Mesenchymal stem cell (in vitro differentiated cells and primary cell): ENCODE data around the gene KCNG4.

Source experiments
- DNase-seq: peaks from one replicate; pipeline ENCODE4 v3.0.0-alpha.2; 2013
- H2AFZ ChIP-seq: one replicate; pipeline ENCODE4 v1.6.1; 2013; ENCODE audit warnings: low read depth, mild to moderate bottlenecking, control low read depth, inconsistent platforms, low read length, moderate library complexity
- H2AK5ac ChIP-seq: 2 replicates; pipeline ENCODE4 v1.6.1; 2013; ENCODE audit warnings: low read length, moderate library complexity, mild to moderate bottlenecking, inconsistent platforms; ENCODE audit not compliant: severe bottlenecking
- H2BK120ac ChIP-seq: one replicate; pipeline ENCODE4 v1.6.1; 2013; ENCODE audit warnings: low read depth, mild to moderate bottlenecking, inconsistent platforms, low read length, moderate library complexity
- H2BK12ac ChIP-seq, 2 experiments: one replicate each; pipeline ENCODE4 v1.6.1; 2013; ENCODE audit warnings: inconsistent platforms in 2 of 2, low read length in 2 of 2, mild to moderate bottlenecking in 2 of 2, moderate library complexity in 2 of 2, control low read depth in 1 of 2
- H2BK15ac ChIP-seq: one replicate; pipeline ENCODE4 v1.6.1; 2013; ENCODE audit warnings: mild to moderate bottlenecking, low read depth, inconsistent platforms; ENCODE audit not compliant: poor library complexity, severe bottlenecking
- H2BK5ac ChIP-seq: 2 replicates; pipeline ENCODE4 v1.6.1; 2013; ENCODE audit warnings: low read depth, mild to moderate bottlenecking, low read length, control low read depth, inconsistent platforms; ENCODE audit not compliant: poor library complexity, severe bottlenecking
- H3K14ac ChIP-seq, 2 experiments: one replicate each; pipeline ENCODE4 v1.6.1; 2013; ENCODE audit warnings: inconsistent platforms in 2 of 2, low read length in 2 of 2, control low read depth in 1 of 2, mild to moderate bottlenecking in 1 of 2, moderate library complexity in 1 of 2
- H3K18ac ChIP-seq, 2 experiments: one replicate each; pipeline ENCODE4 v1.6.1; 2013; ENCODE audit warnings: inconsistent platforms in 2 of 2, low read length in 2 of 2, control low read depth in 1 of 2, low read depth in 1 of 2, mild to moderate bottlenecking in 1 of 2
- H3K23ac ChIP-seq, 2 experiments: one replicate each; pipeline ENCODE4 v1.6.1; 2013; ENCODE audit warnings: inconsistent platforms in 2 of 2, low read length in 2 of 2, mild to moderate bottlenecking in 2 of 2, moderate library complexity in 2 of 2, control low read depth in 1 of 2
- H3K27ac ChIP-seq: 2 replicates; pipeline ENCODE4 v1.5.1; 2013; ENCODE audit warnings: mild to moderate bottlenecking, moderate library complexity, low read length, control low read depth, inconsistent platforms; ENCODE audit not compliant: poor library complexity, severe bottlenecking
- H3K27me3 ChIP-seq, 2 experiments: 2 replicates each; pipeline versions ENCODE4 v1.6.1 to v1.7.0; 2013; ENCODE audit warnings: low read length in 2 of 2, mild to moderate bottlenecking in 2 of 2, moderate library complexity in 2 of 2, control low read depth in 1 of 2, inconsistent platforms in 1 of 2; ENCODE audit not compliant: control insufficient read depth in 1 of 2, insufficient read depth in 1 of 2
- H3K36me3 ChIP-seq, 2 experiments: 2 replicates each; pipeline versions ENCODE4 v1.6.1 to v1.7.0; 2013; ENCODE audit warnings: low read length in 2 of 2, control low read depth in 1 of 2, inconsistent platforms in 1 of 2, low read depth in 1 of 2, mild to moderate bottlenecking in 1 of 2; ENCODE audit not compliant: insufficient read depth in 2 of 2, control insufficient read depth in 1 of 2
- H3K4ac ChIP-seq, 2 experiments: one replicate each; pipeline ENCODE4 v1.6.1; 2013; ENCODE audit warnings: inconsistent platforms in 2 of 2, low read length in 2 of 2, mild to moderate bottlenecking in 2 of 2, moderate library complexity in 2 of 2, control low read depth in 1 of 2, low read depth in 1 of 2
- H3K4me1 ChIP-seq: 2 replicates; pipeline ENCODE4 v1.6.1; 2013; ENCODE audit warnings: low read depth, low read length, control low read depth; ENCODE audit not compliant: control insufficient read depth, insufficient read depth
- H3K4me2 ChIP-seq: 2 replicates; pipeline ENCODE4 v1.6.1; 2013; ENCODE audit warnings: low read length, mild to moderate bottlenecking, inconsistent platforms; ENCODE audit not compliant: poor library complexity, severe bottlenecking
- H3K4me3 ChIP-seq, 2 experiments: 2 replicates each; pipeline versions ENCODE4 v1.5.1 to v1.7.0; 2013; ENCODE audit warnings: low read length in 2 of 2, mild to moderate bottlenecking in 2 of 2, control low read depth in 1 of 2, low read depth in 1 of 2; ENCODE audit not compliant: insufficient read depth in 1 of 2
- H3K79me1 ChIP-seq: replicated peaks from 2 replicates; pipeline ENCODE4 v1.6.1; 2013; ENCODE audit warnings: mild to moderate bottlenecking, control low read depth, low read length, inconsistent platforms; ENCODE audit not compliant: poor library complexity, severe bottlenecking
- H3K9ac ChIP-seq: 2 replicates; pipeline ENCODE4 v1.7.0; 2013; ENCODE audit warnings: mild to moderate bottlenecking, low read length, moderate library complexity
- H3K9me3 ChIP-seq: 2 replicates; pipeline ENCODE4 v1.7.0; 2013; ENCODE audit warnings: mild to moderate bottlenecking, low read length; ENCODE audit not compliant: control insufficient read depth
- H4K8ac ChIP-seq: one replicate; pipeline ENCODE4 v1.6.1; 2013; ENCODE audit warnings: inconsistent platforms, mild to moderate bottlenecking, low read length, moderate library complexity
- H4K91ac ChIP-seq: one replicate; pipeline ENCODE4 v1.6.1; 2013; ENCODE audit warnings: mild to moderate bottlenecking, low read length, inconsistent platforms
- WGBS: methylation state at CpG from one replicate; pipeline ENCODE4 v1.1.7; 2013; ENCODE audit warnings: mixed read lengths; 5-methylcytosine and 5-hydroxymethylcytosine counted together

KCNG4 gene

GRCh38 chr16:84181144-84181915 is 58.5 kb downstream of the KCNG4 start:
- Histone ChIP-seq H3K79me1 (peaks cover 44% of the 10 kb centered on the region), H3K4me2 (no peak overlapping the region), H3K36me3 (peaks cover 64 to 74% of the 10 kb centered on the region in 2 experiments), H3K4ac (no peak overlapping the region), H4K91ac (no peak overlapping the region), H3K23ac (no peak overlapping the region), H2AFZ (no peak overlapping the region), H2BK15ac (no peak overlapping the region), H3K4me1 (peaks cover 21% of the 10 kb centered on the region), H3K27ac (no peak overlapping the region), H3K18ac (no peak overlapping the region), H2BK12ac (no peak overlapping the region), H3K27me3 (no peaks in the 10 kb centered on the region), H3K4me3 (no peak overlapping the region), H4K8ac (no peak overlapping the region), H3K9ac (no peak overlapping the region), H3K14ac (no peak overlapping the region), H2AK5ac (no peak overlapping the region), H2BK5ac (no peak overlapping the region), H2BK120ac (no peak overlapping the region), H3K9me3 (no peaks in the 10 kb centered on the region)
- WGBS, result 95% methylated on average over 40 of the region's 41 CpGs
- DNase-seq, result no peak

GRCh38 chr16:84180519-84181140 is 59.2 kb downstream of the KCNG4 start:
- Histone ChIP-seq H2BK15ac (no peak overlapping the region), H3K79me1 (peaks cover 41% of the 10 kb centered on the region), H2BK12ac (no peak overlapping the region), H2BK120ac (no peak overlapping the region), H3K23ac (no peak overlapping the region), H3K4me2 (no peak overlapping the region), H3K4me1 (peaks cover 19% of the 10 kb centered on the region), H2BK5ac (no peak overlapping the region), H3K27me3 (no peaks in the 10 kb centered on the region), H2AFZ (no peak overlapping the region), H3K9ac (no peak overlapping the region), H3K4ac (no peak overlapping the region), H4K8ac (no peak overlapping the region), H3K18ac (no peak overlapping the region), H3K4me3 (no peak overlapping the region), H3K27ac (no peak overlapping the region), H4K91ac (no peak overlapping the region), H2AK5ac (no peak overlapping the region), H3K14ac (no peak overlapping the region), H3K9me3 (no peaks in the 10 kb centered on the region), H3K36me3 (peaks cover 64 to 74% of the 10 kb centered on the region in 2 experiments)
- WGBS, result 95% methylated on average over 19 of the region's 21 CpGs
- no peak for DNase-seq

- H2BK5ac ChIP-seq, result no peak overlapping the region
- no peak overlapping the region for H3K18ac ChIP-seq
- H3K27me3 ChIP-seq, result no peaks in the 10 kb centered on the region
- no peak overlapping the region for H3K4ac ChIP-seq
- no peak overlapping the region for H3K14ac ChIP-seq
- H3K4me1 ChIP-seq, result peaks cover 21% of the 10 kb centered on the region
- H2BK12ac ChIP-seq, result no peak overlapping the region
- H4K91ac ChIP-seq, result no peak overlapping the region
- H3K36me3 ChIP-seq, result peaks cover 59 to 68% of the 10 kb centered on the region in 2 experiments
- H3K4me2 ChIP-seq, result no peak overlapping the region
- DNase-seq, result no peak
- no peak overlapping the region for H2BK15ac ChIP-seq
- no peak overlapping the region for H2AFZ ChIP-seq
- no peak overlapping the region for H3K27ac ChIP-seq
- H2BK120ac ChIP-seq, result no peak overlapping the region
- H3K79me1 ChIP-seq, result peaks cover 39% of the 10 kb centered on the region
- H3K9me3 ChIP-seq, result no peaks in the 10 kb centered on the region
- H3K4me3 ChIP-seq, result no peak overlapping the region
- H3K9ac ChIP-seq, result no peak overlapping the region
- no peak overlapping the region for H3K23ac ChIP-seq
- WGBS, result 93% methylated on average over 26 of the region's 33 CpGs
- no peak overlapping the region for H4K8ac ChIP-seq
- H2AK5ac ChIP-seq, result no peak overlapping the region
Observed at GRCh38 chr16:84179612-84180320, 60.0 kb downstream of the KCNG4 start.
